GM12864 (cell line): ENCODE measurements around the gene CCR5AS.

Experiments
- DNase-seq: peaks from one replicate; pipeline ENCODE4 v3.0.0-alpha.2; 2011; ENCODE audit warnings: low read depth
- H3K4me3 ChIP-seq: 2 replicates; pipeline ENCODE4 v1.5.1; 2011; ENCODE audit warnings: mild to moderate bottlenecking, low read depth, low read length, control low read depth
- CTCF ChIP-seq: IDR thresholded peaks from 2 replicates; pipeline ENCODE4 v1.5.1; 2011; ENCODE audit warnings: low read depth, mild to moderate bottlenecking, moderate library complexity, low read length, control low read depth, inconsistent platforms; ENCODE audit errors: missing control alignments

The CCR5AS gene

GRCh38 chr3:46416125-46416810 is 9.4 kb upstream of the CCR5AS start:
- DNase-seq: no peak
- no peak overlapping the region for H3K4me3 ChIP-seq
- no peak for TF ChIP-seq CTCF

DNA sequence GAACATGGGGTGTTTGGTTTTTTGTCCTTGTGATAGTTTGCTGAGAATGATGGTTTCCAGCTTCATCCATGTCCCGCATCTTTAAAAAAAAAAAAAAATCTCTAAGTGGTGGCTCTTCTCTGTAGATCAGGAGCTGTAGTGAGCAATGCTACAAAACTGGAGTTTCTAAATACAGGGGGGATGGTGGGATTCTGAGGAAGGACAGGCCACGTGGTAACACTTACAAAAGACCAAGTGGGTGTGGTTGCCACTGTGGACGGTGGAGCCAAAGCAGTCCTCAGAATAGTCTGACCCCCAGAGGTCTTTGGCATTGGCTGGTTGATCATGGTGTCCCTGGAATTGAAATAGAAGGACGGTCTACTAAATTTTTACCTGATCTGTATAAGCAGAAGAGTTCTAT is 7.9 kb upstream of the CCR5AS start:
- H3K4me3 ChIP-seq: no peak overlapping the region
- no peak for TF ChIP-seq CTCF
- no peak for DNase-seq

- TF ChIP-seq CTCF: no peak
- H3K4me3 ChIP-seq: no peak overlapping the region
- no peak for DNase-seq
Observed at GRCh38 chr3:46413951-46414350, 7.1 kb upstream of the CCR5AS start.

DNA sequence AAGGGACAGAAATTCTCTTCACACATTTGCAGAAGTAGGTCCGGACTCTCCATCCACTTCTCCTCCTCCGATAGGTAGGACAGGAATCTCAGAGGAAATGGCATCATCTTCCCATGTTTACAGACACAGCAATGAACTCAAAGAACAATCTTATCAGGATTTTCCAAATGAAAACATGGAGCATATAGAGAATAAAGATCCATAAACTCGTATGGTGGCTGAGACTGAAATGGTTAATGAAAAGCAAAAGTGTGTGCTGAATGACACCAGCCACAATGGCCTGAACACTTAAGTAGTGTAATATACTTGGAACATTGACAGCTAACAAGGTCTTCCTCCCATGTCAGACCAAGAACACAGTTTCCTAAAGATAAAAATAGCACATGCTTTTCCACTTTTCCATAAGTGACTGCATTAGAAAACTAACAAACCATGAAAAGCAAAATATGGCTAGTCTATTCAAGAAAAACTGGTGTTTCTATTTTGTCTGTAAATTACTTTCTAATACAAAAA is 6.0 kb upstream of the CCR5AS start:
- DNase-seq: no peak
- no peak overlapping the region for H3K4me3 ChIP-seq
- TF ChIP-seq CTCF: no peak

DNA sequence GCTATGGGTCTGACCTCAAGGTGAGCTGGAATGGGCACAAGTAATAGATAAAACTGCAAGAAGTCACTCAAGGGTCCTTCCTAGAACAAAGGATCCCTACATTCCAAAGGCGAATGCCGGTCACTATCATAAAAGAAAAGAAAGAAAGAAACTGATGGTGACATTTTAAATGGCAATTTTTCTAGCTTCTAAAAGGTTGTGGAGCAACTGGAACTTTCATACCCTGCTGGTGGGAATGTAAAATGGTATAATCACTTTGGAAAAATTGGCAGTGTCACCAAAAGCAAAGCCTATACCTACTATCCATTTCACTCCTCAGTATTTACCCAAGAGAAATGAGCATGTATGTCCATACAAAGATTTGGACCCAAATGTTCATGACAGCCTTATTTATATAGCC is 4.4 kb upstream of the CCR5AS start:
- H3K4me3 ChIP-seq: no peak overlapping the region
- no peak for TF ChIP-seq CTCF
- DNase-seq: no peak

DNA sequence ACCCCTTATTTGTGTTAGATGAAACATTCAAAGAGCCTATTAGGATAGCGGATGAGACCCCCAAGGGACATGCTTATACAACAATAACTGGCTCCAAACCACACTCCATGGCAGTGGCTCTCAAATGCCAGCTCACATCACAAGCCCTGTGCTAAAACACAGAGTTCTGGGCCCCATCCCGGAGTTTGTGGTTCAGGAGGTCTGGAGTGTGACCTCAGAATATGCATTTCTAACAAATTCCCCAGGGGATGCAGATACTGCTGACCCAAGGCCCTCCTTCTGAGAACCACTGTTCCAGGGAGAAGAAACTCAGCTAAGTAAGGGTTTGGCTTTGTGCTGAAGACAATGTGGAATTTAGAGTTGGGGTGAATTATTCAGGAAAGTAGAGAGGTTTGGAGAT is 3.8 kb upstream of the CCR5AS start:
- DNase-seq: no peak
- H3K4me3 ChIP-seq: no peak overlapping the region
- TF ChIP-seq CTCF: no peak
